GM18511 (cell line): Measurements from ENCODE around the gene CNRIP1.

Experiments
- ATAC-seq: cut with Tn5 transposase; IDR thresholded peaks from one replicate; pipeline ENCODE4 v1.9.1; 2021; ENCODE audit warnings: mild to moderate bottlenecking, moderate library complexity; ENCODE audit not compliant: unreplicated experiment

CNRIP1 gene

DNA sequence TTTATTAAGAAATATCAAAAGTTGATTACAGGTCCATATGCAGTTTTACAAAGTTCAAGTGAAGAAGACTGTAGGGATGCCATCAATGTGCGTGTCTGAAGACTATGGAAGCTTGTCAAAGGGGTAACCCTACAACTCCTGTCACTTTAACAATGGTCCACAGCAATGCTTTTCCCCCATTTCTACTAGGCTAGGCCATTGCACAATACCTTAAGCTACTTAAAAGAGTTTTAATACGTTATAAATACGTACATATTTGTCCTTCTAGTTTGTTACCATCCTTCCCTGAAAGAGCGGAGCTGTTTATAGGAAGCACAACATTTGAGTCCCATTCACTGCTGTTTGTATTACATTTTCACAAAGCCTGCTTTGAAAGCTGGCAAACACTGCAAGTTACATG, 26.7 kb downstream of the CNRIP1 start:
- no peak for ATAC-seq

DNA sequence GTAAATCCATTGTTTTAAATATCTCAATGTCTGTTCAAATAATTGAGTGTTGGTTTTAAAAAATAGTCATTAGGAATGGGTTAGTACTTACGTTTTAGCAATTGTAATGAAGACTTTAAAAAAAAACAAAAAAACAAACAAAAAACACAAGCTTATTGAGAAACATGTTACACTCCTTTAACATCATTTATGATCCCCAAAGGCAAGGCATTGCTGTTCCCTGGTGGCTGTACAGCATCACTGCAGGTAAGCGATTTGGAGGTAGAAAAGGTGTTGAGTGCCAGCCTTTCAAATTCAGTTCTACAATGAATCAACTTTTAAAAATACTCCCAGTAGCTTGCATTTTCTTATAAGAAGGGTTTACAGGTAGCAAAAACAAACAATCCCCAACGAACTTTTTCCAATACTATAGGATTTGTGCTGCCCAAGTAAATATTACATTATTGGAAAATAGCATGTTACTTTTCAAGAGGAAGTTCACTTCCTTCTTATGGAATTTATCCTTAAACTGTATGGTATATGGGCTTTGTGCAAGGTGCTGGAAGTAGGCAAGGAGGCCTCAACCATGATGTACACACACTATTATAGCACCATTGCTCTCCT, 27.5 kb downstream of the CNRIP1 start:
- ATAC-seq, result no peak

DNA sequence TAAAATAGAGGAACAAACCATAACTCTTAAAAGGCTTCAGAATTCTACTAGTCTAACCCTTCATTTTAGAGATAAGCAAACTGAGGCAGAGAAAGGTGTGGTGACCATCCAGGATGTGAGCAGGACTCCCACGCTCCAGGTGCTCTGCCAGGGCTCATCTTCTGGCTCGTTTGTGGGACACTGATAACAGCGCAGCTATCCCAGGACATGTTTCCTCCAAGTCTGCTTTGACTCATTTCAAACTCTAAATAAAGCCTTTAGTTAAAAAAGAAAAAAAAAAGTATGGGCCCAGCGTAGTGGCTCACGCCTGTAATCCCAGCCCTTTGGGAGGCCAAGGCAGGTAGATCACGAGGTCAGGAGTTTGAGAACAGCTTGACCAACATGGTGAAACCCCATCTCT, 28.4 kb downstream of the CNRIP1 start:
- ATAC-seq, result no peak

DNA sequence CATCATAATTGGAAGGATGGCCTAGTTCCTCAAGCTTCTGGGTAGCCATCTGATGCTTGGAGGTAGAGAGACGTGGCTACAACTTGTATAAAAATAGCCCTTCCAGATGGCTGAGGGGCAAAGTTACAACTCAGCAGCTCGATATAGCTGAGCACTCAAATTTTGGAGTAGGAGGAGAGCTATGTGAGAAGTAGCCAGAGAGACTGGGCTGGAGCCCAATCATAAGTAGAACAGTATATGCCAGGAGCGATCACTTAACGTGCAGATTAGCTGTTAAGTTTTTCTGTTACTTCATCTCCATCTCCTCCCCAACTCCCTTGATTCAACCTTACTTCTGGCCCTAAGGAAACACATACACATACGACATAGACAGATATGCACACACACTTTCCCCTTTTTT, 28.8 kb downstream of the CNRIP1 start:
- ATAC-seq, result no peak

DNA sequence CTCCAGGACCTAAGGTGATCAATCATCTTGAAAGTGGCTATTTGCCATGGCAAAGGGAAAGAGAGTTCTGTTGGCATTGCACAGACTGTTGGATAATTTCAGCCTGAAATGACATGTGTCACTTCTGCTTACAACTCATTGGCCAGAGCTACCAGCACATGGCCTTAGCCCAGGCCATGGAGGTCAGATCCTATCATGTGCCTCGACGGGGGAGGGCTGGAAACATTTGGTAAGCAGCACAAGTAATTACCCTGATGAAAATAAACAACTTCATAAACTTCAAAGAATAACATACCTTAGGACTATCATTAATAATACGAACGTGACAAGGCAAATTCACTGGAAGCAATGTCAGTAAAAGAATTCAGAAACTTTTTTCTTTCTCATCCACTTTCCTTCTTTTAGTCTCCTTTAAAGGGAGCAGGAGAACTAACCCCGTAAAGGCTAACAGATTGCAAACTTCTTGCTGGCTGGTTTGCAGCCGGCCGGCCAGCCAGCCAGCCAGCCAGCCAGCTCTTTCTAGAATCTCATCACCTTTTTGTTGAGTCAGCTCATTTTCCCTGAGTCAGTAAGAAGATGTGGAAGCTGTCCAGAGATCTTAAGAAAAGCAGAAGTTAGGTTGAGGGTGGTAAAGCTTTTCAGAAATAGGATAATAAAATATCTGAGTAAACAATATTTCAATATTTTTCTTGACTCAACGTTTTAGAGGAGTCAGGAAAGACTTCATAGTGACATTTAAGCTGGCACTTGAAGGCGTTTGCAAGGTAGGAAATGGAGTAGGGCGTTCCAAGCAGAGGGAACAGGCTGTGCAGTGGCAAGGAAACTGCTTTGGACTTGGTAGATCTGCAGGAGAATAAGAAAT, 31.9 kb downstream of the CNRIP1 start:
- no peak for ATAC-seq

DNA sequence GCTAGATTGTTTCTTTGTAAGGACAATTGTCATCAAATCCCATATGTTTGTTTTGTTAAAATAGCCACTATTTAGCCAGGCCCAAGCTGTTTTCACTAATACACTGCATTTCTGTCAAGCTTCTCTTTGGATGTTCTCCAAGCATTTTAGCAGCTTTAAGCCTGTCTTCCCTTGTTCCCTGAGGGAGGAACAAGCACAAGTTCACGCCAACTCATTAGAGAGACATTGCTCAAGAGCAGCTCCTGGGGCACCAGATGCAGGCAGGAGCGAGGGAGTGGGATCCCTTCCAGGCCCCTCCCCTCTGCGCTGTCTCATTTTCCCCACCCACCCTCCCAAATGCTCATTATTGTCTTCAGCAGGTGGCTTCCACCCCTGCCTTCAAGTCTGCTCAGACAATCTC, 34.9 kb downstream of the CNRIP1 start:
- no peak for ATAC-seq

DNA sequence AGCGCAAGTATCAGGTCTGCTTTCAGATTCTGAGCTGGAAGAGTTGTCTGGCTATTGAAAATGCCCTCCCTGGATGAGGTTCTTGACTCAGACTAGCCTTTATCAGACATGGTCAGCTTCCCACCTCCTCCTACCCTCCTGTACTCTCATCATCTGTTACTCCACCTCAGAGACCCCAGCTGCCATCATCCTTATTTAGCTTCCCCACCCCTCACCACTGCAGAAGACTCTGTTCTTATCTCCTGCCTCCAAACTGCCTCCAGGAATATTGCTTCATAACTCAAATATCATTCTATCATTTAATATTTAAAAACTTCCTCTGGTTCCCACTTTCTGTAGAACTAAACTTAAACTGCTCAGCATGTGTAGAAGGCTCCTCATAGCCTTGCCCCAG, 36.3 kb downstream of the CNRIP1 start:
- no peak for ATAC-seq

DNA sequence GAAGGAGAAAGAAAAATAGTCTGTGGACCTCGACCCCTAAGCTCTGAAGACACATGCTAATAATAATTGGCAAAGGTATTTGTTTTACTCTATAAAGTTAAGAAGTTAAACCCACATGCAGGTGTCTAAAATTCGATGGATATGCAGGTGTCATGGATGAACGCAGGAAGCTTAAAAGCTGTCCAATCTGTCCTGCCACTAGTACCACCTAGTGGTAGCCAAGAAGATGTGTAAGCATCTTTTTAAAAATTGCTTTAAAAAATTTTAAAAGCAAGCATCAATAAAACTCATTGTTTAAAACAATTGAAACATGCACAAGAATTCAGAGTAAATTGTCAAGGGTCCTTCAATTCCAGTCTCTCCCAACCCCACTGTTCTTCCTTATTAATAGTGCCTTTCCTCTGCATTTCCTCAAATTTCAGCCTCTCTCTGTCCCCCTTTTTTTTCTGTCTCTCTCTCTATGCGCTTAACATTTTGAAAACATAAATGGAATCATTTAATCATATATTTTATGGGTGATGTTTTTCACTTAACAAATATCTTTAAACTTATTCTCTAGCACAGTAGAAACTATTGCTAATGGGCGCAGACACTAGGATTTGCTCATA, 36.8 kb downstream of the CNRIP1 start:
- ATAC-seq, result no peak

DNA sequence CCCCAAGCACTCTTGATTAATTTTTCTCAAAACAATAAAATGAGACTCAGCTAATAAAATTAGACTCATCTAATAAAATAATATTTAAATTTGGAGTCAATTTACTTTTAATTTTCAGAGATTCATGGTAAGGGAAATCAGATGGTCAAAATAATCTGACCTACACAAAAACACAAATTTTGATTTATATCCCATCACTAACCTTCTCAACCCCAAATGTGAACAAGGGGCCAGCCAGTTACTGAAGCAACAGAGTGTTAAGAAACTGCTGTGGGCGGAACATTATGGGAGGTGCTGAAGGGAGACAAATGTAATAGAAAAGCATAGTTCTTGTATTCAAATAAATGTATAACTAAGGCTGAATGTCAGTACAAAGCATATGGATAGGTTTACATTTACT, 39.0 kb downstream of the CNRIP1 start:
- ATAC-seq, result no peak

DNA sequence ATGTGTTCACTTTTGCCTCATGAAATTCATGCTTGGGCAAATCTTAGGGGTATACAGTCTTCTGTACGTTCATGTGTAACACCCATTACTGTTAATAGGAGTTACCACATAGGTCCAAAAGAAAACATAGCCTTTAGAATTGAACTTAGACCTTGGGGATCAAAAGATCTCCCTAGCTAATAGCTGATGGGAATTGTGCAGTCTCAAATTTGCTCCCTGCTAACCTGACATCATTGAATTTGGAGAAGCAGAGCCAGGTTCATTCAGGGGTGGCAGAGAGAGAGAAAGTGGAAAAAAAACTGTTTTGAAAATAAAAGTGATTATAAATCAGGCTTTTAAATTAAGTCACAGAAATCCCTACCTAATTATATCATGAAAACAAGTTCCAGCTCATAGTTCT, 39.4 kb downstream of the CNRIP1 start:
- no peak for ATAC-seq

DNA sequence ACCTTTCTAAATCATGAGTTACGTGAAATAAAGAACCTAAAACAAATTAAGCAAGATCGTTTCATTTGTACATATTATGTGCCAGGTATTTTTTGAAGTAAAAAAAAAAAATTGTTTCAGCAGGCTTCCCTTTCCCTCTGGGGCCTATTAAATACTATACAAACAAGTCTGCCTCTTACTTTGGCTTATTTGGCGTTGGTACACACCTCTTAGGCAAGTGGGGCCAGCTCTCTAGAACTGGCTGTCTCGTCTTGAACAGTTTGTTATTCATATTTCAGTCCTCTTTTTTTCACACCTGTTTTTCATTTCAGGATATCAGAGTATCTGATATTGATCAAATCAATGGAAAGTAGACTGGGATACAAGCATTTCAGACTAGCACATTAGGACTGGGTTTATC, 40.1 kb downstream of the CNRIP1 start:
- ATAC-seq, result no peak

DNA sequence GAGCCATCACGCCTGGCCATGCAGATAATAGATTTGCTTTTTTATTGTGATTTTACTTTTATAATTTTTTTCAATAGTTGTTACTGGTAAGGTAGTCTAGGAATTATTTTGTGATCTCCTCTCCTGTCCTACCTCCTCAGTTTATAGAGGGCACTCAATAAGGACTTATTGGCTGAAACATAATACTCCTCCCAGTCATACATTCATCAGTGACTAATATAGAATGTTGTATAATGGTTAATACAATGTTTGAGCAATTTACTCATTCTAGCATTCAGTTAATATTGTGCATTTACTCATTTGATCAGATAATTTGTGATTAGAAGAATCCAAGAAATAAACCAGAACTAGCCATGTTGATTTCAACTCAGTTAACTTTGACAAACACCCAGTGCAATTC, 41.6 kb downstream of the CNRIP1 start:
- no peak for ATAC-seq

DNA sequence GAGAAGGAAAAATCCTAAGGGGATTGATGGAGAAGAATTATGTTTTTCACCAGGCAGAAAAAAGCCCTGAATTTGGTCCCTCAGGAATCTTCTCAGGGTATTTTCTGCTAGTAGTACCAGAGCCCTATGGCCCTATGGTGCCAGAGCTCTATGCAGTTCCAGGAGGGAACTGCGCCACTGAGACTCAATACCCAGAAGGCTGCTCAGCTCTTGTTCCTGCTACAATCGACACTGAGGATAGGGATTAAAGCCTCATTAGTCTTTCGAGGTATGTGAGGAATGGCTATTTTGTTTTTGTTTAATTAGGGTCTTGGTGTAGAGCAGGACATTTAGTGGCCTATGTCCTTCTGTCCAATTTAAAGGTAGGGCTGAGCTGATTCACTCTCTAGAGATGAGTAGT, 45.7 kb downstream of the CNRIP1 start:
- ATAC-seq, result no peak

DNA sequence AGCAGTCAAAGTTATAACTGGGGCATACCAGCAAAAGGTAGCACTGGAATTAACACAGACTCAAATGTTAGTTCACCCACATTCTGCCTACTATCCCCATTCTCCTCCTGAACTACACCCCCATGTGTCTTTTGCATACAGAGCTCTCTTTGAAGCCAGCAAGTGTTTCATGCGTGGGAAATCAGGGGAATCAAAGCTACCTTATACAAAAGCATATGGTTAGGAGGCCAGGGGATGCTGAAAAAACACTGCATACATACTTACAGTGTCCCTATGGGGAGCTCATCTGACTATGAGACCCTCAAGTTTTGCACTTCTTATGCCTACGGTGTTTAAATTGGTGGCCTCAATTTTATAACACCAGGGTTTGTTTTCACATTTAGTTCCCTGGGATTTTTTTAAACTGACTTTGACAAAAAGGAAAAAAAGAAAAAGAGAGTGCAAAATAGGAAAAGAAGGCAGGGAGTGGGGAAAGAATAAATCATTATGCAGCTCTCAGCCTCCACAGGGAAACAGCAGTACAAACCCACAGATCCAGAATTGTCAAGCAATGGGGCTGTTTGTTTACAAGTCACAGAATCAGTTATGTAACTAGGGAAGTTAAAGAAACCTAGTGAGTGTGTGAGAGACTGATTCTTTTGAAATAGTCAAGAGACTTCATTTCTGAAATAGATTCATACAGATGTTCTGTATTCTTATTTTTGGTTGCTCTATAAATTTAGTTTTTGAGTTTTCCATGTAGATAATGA, 47.3 kb downstream of the CNRIP1 start:
- ATAC-seq, result no peak

DNA sequence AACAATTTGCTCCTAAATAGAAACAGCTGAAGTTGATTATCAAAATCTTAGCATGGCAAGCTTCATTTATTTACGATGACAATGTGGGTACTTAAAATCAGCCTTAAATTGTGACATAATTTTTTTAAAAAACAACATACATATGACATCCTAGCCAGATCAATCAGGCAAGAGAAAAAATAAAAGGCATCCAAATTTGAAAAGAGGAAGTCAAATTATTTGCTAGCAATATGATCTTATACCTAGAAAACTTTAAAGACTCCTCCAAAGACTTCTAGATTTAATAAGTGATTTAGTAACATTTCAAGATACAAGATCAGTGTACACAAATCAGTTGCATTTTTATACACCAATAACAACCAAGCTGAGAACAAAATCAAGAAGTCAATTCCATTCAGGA, 53.1 kb downstream of the CNRIP1 start:
- no peak for ATAC-seq

DNA sequence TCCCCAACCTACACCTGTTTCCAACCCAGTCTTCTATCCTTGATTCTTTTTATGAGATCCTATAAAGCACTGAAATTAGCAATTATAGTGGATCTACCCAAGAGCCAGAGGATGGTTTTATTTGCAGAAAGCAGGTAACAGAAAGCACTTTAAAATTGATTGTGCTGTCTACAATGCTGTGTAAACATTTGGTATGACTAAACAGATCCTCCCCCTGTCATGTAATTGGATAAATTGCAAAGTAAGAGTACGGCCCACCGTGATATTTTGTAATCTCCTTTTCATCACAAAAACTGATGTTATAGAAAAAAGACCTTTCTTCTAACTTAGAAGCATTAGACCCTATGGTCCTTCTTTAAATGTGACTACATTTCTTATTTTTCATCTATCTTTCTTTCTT, 56.1 kb downstream of the CNRIP1 start:
- ATAC-seq, result no peak

DNA sequence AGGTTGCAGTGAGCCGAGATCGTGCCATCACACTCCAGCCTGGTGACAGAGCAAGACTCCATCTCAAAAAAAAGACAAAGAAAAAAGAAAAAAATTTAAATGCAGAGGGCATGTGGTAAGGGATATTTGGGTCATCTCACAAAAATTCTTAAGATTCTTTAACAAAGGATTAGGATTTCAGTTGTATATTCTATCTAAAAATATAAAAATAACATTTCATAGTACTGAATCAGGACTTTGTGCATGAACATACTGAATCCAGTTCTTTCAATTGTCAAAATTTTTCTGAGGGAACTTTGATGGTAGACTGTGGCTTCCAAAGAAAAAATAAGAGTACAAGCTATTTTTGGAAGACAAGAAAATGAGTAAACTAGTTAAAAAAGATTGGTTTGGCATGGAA, 60.9 kb downstream of the CNRIP1 start:
- no peak for ATAC-seq

DNA sequence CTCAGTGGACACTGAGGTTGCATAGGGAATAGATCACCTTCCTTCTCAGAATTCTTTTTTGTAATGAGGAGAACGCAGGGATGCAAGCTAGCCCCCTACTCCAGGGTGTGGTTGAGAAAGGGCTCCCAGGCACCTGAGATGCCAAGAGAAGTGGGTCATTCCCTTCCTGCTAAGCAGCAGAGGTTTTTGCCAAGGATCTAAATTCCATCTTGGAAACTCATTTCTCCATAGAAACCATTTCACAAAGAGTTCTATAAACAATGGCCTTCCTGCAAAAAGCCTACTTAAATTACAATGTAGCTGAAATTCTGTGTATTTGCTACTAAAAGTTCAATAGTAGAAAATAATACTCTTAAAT, 63.7 kb downstream of the CNRIP1 start:
- ATAC-seq, result no peak

DNA sequence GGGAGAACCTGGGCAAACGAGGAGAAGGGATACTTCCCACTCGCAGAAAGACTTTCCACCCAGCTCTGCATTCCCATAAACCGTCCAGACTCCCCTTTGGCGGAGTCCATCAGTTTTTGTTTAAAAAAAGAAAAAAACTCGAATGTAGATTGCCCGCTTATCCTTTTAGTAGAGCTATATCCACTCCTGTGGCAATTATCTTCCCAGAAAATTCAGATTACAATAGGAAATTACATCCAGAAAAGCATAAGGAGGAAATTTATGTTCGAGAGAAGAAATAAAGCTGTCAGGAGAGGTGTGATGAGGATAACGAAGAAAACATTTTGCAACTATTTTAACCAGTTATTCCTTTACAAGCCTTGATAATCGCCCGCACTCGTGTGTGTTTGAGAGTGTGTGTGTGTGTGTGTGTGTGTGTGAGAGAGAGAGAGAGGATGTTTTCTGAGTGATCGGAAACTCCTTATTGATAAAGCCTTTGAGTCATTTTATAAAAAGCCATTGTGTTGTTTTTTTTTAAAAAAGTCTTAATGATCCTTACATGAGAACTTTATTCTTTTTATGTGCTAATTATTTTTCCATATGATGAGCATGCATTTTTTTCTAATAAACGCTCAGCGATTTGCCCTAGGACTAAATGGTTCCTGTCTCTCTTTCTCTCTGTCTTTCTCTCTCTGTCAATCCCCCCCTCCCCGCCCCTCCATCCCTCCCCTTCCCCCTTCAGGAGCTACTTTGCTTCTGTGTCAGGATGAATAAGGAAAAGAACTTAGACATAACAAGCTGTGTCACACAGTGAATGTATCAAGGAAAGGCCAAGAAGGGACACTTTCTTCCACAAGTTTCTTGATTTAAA, 66.3 kb downstream of the CNRIP1 start:
- no peak for ATAC-seq

DNA sequence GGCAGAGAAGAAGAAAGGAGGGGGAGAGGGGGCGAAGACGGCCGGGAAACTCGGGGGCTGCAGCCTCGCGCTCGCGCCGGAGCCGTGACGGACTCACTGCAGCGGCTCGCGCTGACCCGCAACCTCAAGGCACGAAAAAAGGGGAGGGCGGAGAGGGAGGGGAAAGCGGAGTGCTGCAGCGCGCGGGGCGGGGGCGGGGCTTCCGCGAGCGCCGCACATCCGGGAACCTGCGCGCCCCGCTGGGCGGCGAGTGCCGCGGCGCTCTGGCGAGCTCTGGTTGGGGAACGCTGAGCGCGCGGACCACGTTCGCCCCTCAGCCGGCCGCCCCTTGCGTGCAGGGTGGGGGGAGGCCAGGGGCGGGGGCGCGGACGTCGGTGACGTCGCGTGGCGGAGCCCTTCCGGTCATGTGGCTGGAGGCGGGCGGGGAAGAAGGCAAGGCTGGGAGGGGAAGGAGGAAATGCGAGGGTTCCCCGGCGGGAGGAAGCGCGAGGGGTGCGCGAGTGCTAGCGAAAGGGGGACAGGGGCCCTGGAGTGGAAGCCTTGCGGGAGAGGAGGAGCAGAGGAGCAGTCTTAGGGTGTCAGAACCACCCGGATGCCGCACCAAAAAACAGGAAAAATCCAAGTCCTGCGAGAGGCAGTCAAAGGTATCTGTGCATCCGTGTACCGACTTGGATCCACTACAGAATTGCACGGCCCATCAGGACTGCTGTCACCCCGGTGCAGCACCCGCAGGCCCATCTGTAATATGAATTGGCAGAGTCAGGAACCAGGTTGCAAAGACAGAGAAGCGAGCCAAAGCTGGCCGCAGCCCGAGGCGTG, 67.1 kb downstream of the CNRIP1 start, which contains the start of gene PPP3R1:
Gene PPP3R1, minus strand, starts transcription at position 133 of the 819 bp plus-strand sequence. CDS start 405 bp downstream, outside the sequence.
- peak; percentile 80 for ATAC-seq
